ENCODE data around the gene KIAA0513.

KIAA0513 gene

GRCh38 chr16:85072076-85072860 lies 44.7 kb downstream of the KIAA0513 start:
- no peak for DNase-seq (ENCODE audit: low read depth in 2 of 2)

GRCh38 chr16:85072947-85073346 lies 45.4 kb downstream of the KIAA0513 start:
- no peak for DNase-seq (ENCODE audit: low read depth in 2 of 2)

GRCh38 chr16:85074225-85074914 lies 46.8 kb downstream of the KIAA0513 start:
- no peak for DNase-seq (ENCODE audit: low read depth in 2 of 2)

GRCh38 chr16:85075236-85075924 lies 47.8 kb downstream of the KIAA0513 start:
- no peak for DNase-seq (ENCODE audit: low read depth in 2 of 2)

- no peak for DNase-seq (ENCODE audit: low read depth in 2 of 2)
These were observed 49.4 kb downstream of the KIAA0513 start for GRCh38 chr16:85077039-85077438.

- no peak for DNase-seq (ENCODE audit: low read depth in 2 of 2)
These were observed 50.1 kb downstream of the KIAA0513 start for GRCh38 chr16:85077576-85078125.

GRCh38 chr16:85078226-85078625 lies 50.6 kb downstream of the KIAA0513 start:
- no peak for DNase-seq (ENCODE audit: low read depth in 2 of 2)

- no peak for DNase-seq (ENCODE audit: low read depth in 2 of 2)
These were observed 51.4 kb downstream of the KIAA0513 start for GRCh38 chr16:85078952-85079351.

- no peak for DNase-seq (ENCODE audit: low read depth in 2 of 2)
These were observed 52.4 kb downstream of the KIAA0513 start for GRCh38 chr16:85079785-85080570.

- DNase-seq (ENCODE audit: low read depth in 2 of 2): no peak
These were observed 53.4 kb downstream of the KIAA0513 start for GRCh38 chr16:85081038-85081437.

- no peak for DNase-seq (ENCODE audit: low read depth in 2 of 2)
These were observed 54.2 kb downstream of the KIAA0513 start for GRCh38 chr16:85081765-85082164.

- DNase-seq (ENCODE audit: low read depth in 2 of 2): no peak
These were observed 54.8 kb downstream of the KIAA0513 start for GRCh38 chr16:85082173-85083050.

- no peak for DNase-seq (ENCODE audit: low read depth in 2 of 2)
These were observed 55.5 kb downstream of the KIAA0513 start for GRCh38 chr16:85083051-85083639.

- DNase-seq (ENCODE audit: low read depth in 2 of 2): no peak
These were observed 57.4 kb downstream of the KIAA0513 start for GRCh38 chr16:85084841-85085510.

GRCh38 chr16:85085721-85086120 lies 58.1 kb downstream of the KIAA0513 start:
- no peak for DNase-seq (ENCODE audit: low read depth in 2 of 2)

- DNase-seq (ENCODE audit: low read depth in 2 of 2): peak; percentile 50 to 59
These were observed 59.0 kb downstream of the KIAA0513 start for GRCh38 chr16:85086347-85087291.

- DNase-seq (ENCODE audit: low read depth in 2 of 2): no peak
These were observed 60.4 kb downstream of the KIAA0513 start for GRCh38 chr16:85087899-85088569.

All from stimulated activated CD8-positive, alpha-beta memory T cell treated with anti-CD3 and anti-CD28 coated beads, Interleukin-15, amount 100 ng/mL, for 4 hours (primary cell).